GM10847 (cell line): Measurements from ENCODE around the gene FADS1.

ENCODE experiments used
- POLR2A ChIP-seq: IDR thresholded peaks from 2 replicates; pipeline ENCODE4 v1.6.1; 2011; ENCODE audit not compliant: insufficient read length; ENCODE audit errors: extremely low read depth

FADS1 gene

DNA sequence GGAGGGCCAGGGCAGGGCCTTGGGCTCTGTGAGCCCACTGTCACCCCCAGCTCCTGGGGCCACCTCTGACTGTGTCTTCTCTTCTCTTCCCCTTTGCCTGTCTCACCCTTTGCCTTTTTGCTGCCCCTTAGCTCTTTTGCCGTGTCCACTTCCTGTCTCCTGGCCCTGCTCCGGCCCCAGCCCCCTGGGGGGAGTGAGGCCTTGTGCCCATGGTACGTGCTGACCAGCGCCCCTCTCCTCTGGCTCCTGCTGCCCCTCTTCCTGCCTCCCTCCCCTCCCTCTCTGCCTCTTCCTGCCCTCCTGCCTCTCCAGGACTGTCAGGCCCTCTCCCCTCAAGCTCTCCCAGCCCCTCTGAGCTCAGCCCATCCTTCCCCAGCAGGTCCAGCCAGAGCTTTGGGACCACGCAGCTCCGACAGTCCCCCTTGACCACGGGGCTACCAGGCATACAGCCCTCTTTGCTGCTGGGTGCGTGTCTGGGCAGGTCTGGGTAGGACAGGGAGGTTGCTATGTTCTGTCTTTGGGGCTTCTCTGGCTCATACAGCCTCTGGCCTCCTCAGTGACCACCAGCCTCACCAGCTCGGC, 36.1 kb downstream of the FADS1 start:
- no peak for TF ChIP-seq POLR2A

DNA sequence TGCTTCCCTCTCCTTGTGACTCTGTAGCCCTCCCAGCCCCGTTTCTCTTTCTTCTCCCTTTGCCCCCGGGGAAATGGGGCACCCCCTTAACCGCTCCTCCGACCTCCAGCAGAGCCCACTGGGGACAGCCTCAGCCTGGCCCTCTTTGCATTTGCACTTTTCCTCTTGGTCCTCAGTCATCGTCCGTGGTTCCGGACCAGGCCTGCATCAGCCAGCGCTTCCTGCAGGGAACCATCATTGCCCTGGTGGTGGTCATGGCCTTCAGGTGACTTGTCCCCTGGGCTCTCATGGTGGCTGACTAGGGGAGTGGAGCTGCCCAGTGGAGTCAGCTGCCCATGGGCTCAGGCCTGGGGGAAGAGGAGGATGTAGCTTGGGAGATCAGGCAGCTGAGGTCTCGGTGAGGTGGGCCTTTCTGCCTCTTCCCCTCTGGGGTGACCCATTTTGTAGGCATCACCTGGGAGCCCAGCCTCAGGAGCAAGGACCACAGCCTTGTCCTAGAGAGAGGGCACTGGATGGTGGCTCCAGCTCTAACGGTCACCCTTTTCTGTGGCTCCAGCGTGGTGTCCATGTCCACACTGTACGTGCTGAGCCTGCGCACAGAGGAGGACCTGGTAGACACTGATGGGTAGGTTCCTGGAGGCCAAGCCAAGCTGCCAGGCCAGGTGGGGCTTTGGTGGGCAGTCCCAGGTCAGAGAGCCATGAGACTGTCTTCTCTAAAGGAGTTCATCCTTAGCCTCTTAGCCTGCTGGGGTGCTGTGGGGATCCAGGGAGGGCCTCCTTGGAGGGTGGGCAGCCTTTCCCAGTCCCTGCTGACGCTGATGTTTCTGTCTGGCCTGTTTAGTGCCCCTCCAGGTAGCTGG, 36.9 kb downstream of the FADS1 start:
- TF ChIP-seq POLR2A, result no peak

DNA sequence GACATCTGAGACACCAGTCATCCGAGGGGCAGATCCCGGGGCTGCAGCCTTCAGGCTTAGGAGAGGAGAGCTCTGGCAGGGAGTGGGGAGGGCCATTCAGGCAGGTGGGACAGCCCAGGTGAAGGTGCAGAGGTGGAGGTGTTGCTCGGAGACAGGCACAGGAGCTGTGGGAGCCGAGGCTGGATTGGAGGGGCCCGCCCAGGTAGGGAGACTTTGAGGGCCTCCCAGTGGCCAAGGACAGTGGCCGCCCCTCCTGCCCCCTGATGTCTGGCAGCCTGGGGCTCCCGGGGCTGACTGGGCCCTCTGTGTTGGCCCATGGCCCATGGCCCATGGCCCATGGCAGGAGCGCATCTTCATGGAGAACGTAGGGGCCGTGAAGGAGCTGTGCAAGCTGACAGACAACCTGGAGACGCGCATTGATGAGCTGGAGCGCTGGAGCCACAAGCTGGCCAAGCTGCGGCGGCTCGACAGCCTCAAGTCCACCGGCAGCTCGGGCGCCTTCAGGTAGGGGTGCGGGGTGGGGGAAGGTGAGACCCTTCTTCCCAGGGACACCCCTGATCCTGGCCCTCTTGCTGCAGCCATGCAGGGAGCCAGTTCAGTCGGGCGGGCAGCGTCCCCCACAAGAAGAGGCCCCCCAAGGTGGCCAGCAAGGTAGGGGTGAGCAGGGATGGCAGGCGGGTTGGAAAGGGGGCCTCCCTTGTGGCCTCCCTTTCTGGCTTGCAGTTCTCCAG, 37.7 kb downstream of the FADS1 start:
- TF ChIP-seq POLR2A, result no peak

DNA sequence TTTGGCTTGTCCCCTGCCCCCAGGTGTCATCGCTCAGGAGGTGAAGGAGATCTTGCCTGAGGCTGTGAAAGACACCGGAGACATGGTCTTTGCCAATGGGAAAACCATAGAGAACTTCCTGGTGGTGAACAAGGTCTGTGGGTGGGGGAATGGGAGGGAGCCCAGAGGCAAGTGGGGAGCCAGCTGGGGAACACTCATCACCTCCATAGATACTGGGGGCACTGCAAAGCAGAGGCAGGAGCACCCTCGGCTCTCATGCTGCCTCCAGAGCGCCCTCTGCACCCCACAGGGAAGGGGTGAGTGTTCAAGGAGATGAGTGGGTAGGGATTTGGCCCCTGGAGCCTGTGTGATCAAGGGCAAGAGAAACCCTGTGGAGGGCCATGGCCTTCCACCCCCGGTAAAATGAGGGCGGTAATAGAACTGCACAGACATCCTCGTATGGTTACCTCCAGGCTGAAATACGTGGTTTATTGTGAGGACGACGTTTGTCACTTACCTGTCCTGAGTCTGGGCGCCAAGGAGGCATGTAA, 38.4 kb downstream of the FADS1 start:
- no peak for TF ChIP-seq POLR2A

DNA sequence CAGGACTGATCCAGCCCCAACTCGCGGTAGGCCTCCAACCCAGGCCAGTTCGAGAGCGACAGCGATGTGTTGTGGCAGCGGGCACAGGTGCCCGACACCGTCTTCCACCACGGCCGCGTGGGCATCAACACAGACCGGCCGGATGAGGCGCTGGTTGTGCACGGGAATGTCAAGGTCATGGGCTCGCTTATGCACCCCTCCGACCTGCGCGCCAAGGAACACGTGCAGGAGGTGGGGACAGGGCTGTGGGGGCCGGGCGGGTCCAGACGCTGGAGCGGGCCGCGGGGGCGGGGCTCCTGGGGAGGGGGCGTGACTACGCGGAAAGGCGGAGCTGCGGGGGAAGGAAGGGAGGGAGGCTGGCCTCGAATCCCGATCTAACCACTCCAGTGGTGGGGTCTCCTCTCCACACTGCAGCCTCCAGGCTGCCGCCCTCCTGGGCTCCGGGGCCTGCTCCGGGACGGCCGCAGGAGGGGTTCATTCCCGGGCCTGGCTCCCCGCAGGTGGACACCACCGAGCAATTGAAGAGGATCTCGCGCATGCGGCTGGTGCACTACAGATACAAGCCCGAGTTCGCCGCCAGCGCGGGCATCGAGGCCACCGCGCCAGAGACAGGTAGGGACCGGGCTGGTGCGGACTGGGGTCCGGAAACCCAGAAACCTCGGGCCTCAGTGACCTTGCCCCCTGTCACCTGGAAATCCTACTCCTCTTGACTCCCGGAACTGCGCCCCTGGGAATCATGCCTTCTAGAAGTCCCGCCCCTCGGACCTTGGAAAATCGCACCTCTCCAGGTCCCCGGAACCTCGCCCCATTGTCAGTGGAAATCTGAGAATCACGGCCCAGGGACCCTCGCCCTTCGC, 39.3 kb downstream of the FADS1 start:
- TF ChIP-seq POLR2A, result no peak

DNA sequence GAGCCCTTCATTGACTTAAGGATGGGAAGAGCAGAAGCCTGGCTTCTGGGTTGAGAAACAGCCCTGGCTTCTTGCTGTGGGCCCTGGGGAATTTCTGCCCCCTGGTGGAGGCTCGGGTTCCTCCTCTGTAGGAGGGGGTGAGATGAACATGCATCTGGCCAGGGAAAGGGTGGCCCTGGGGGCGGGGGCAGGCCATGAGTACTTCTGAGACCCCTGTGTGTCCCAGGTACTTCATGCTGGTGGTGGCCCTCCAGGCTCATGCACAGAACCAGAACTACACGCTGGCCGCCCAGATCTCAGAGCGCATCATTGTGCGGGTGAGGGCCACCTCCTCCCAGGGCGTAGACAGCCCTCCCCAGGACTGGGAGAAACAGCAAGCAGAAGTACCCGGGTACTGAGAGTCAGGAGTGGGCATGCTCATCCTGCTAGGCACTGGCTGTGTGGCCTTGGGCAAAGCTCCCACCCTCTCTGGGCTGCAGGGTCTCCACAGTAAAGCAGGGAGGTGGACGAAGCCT, 40.2 kb downstream of the FADS1 start:
- TF ChIP-seq POLR2A, result no peak

DNA sequence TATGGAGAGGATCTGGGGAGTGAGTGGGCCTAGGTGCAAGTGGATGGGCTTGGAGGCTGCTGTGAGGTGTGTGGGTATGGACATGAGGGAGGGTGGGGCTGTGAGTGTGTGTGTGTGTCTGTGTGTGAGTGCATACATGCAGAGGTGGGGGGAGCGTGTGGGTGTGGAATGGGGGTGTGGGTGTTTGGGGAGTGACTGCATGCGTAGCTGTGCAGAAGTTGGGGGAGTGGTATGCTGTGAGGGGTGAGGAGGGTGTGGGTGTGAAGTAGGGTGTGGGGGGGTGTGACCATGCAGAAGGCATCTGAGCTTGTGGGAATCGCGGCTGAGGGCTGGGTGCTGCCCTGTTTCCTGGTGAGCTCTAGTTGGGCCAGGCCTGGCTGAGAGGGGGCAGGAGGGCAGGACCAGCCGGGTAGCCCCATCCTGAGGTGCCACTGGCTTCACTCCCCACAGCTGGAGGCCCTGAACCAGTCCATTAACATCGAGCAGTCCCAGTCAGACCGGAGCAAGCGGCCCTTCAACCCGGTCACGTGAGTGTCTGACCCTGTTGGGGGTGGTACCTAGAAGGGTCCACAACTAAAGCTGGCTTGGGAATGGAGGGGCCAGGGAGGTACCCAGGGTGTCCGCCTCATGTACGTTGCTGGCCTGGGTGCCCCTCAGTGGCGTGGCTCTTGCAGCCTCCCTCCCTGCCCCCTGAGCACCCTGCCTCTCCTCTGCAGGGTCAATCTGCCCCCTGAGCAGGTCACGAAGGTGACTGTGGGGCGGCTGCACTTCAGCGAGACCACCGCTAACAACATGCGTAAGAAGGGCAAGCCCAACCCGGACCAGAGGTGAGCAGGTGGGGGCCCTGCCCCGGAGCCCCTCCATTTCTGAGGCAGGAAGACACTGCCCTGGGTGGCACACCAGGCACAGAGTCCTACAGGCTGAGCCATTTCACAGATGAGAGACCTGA, 40.9 kb downstream of the FADS1 start:
- TF ChIP-seq POLR2A, result no peak

DNA sequence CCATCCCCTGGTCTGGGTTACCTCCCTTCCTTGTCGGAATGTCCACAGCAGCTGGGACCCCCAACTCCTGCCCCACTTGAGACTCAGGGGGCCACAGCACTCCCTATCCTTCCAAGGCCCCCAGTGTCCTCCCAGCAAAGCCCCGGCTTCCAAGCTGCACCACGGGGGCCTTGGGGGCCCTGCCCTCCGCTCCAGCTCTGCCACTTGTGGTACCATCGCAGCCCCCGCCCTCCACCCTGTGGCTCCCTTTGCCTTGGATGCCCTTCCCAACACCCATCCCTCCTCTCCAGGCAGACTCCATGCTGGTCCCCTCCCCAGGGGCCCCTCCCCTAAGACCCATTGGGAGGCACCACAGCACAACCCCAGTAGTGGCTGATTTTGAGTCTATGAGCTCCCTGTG, 41.7 kb downstream of the FADS1 start:
- TF ChIP-seq POLR2A, result no peak

DNA sequence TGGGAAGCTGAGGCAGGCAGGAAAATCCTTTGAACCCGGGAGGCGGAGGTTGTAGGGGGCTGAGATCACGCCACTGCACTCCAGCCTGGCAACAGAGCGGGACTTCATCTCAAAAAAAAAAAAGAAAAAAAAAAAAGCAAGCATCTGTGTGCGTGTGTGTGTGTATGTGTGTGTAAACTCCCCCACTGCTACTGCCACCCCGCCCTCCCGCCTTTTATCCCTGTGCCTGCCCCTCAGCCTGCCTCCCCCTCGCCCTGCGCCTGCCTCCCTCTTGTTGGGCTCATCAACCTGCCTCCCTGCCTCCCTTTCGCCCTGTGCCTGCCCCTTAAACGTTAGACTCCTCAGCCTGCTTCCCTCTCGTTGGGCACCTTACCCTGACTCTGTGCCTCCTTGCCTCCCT, 42.4 kb downstream of the FADS1 start:
- no peak for TF ChIP-seq POLR2A

DNA sequence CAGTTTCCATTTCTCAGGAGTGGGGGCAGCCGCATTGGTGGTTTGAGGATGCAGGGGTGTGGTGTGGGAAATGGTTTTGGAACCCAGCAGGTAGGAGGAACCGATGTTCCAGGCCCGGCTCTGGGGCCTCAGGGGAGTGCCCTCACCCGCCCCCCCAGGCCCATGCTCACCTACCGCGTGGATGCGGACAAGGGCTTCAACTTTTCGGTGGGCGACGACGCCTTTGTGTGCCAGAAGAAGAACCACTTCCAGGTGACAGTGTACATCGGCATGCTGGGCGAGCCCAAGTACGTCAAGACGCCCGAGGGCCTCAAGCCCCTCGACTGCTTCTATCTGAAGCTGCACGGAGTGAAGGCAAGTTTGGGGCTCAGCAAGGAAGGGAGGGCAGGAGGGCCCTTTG, 43.0 kb downstream of the FADS1 start:
- no peak for TF ChIP-seq POLR2A

DNA sequence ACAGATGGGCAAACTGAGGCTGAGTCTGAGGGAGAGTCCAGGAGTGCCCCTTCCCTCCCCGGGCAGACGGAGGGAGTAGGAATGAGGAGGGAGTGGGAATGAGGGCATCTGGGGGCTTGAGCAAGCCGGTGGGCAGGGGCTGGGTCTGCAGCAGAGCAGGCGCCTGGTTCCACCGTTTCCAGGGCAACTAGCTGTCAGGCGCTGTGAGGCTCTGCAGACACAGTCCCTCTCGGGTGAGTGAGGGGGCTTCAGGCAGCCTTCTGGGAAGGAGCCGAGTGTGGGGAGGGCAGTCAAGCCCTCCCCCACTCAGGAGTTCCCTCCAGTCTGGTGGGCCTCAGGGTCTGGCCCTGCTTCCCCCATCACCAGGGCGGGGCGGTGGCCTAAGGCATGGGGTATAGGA, 43.4 kb downstream of the FADS1 start:
- TF ChIP-seq POLR2A, result no peak

DNA sequence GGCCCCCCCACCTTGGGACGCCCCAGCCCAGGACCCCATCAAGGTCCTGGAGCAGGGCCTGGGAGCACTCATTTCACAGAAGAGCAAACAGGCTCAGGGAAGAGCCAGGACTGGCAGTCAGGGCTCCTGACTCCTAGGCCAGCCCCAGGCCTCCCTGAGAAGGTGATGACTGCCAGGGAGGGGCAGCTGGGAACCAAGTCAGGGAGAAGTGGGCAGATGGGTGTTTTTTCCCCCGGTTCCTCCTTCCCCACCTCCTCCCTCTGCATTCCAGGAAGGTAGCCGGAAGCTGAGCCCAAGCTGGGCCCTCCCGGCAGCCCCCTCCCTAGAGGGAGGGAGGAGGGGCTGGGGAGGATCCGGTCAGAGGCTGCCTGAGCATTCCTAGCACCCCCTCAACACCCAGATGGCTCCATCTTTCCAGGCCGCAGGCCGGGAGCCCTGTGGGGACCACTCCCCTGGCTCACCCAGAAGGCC, 44.8 kb downstream of the FADS1 start:
- no peak for TF ChIP-seq POLR2A

DNA sequence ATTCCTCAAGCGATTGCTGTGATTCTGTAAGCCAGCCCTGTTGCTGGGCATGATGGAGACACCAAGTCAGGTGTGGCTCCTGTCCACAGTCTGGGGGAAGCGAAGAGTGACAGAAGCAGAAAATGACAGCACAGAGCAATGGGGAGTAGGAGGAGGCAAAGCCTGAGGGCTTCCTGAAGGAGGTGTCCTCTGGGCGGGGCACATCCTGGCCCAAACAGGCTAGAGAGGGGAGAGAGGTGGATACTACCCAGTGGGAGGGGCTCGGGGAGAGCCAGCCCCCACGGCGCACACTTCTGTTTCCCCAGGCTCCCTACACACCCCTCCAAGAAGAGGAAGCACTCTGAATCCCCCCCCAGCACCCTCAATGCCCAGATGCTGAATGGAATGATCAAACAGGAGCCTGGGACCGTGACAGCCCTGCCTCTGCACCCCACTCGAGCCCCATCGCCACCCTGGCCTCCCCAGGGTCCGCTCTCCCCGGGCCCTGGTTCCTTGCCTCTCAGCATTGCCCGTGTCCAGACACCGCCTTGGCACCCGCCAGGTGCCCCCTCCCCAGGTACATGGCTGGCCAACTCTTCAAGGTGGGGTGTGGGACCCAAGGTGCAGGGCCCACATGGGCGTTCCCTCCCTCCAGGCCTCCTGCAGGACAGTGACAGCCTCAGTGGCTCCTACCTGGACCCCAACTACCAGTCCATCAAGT, 45.5 kb downstream of the FADS1 start:
- TF ChIP-seq POLR2A, result no peak
